Measurements from ENCODE around the gene EIF4G3.

DNA sequence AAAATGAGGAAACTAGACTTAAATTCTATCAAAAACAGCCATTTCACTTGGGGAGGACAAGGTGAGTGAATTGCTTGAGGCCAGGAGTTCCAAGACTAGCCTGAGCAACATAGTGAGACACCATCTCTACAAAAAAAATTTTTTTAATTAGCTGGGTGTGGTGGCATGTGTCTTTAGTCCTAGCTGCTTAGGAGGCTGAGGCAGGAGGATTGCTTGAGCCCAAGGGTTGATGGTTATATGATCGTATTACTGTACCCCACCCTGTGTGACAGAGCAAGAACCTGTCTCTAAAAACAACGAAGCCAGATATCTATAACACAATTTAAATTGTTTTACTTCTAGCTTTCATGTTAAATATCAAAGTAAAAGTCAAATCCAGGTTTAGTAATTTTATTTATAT lies 263.5 kb downstream of the EIF4G3 start:
- no peak for TF ChIP-seq POLR2AphosphoS5 (IDR thresholded peaks at IDR 0.05; ENCODE audit: borderline replicate concordance, low read depth, low read length)
- no peak for TF ChIP-seq EZH2 (IDR thresholded peaks at IDR 0.05)
- TF ChIP-seq FOXP2 (optimal IDR thresholded peaks at IDR 0.05; ENCODE audit: control extremely low read depth, extremely low read length, insufficient read depth), result no peak

Measured in SK-N-MC (cell line).